Activated B cell treated with CpG ODN at 0.5 μM for 24 hours (primary cell): ENCODE measurements around the gene PPP4R1. TPM values are rescaled to one million over a fixed set of nuclear protein-coding genes. Genes with fewer than 3 reads are reported as not detected.

ENCODE experiments used
- ATAC-seq: fragments of 200-7000 bp; cut with Tn5 transposase; one replicate; pipeline ENCODE4 v1.10.0; 2021; ENCODE audit warnings: low read depth, mild to moderate bottlenecking, moderate library complexity
- CTCF ChIA-PET: fragments of 350-600 bp; sonication (Branson Sonifier 250); formaldehyde crosslinking; loops from one replicate; lab custom pipeline; 2021; ENCODE audit warnings: antibody characterized with exemption; lab: Charles Lee
- POLR2A ChIA-PET: fragments of 350-600 bp; sonication (Branson Sonifier 250); formaldehyde crosslinking; loops from one replicate; lab custom pipeline; 2021; ENCODE audit warnings: antibody characterized with exemption; lab: Charles Lee
- DNase-seq: peaks from one replicate; pipeline ENCODE4 v3.0.0; 2022
- H3K27ac Mint-ChIP-seq: one replicate; pipeline ENCODE4 v1.8.0; 2020; ENCODE audit warnings: mixed read lengths
- H3K27me3 Mint-ChIP-seq: one replicate; pipeline ENCODE4 v1.8.0; 2021; ENCODE audit warnings: mixed read lengths
- H3K36me3 Mint-ChIP-seq: one replicate; pipeline ENCODE4 v1.8.0; 2021; ENCODE audit warnings: low read depth, mixed read lengths
- H3K4me1 Mint-ChIP-seq: one replicate; pipeline ENCODE4 v1.8.0; 2021; ENCODE audit warnings: mixed read lengths
- H3K4me3 Mint-ChIP-seq: one replicate; pipeline ENCODE4 v1.8.0; 2020; ENCODE audit warnings: mild to moderate bottlenecking, mixed read lengths
- H3K9me3 Mint-ChIP-seq: one replicate; pipeline ENCODE4 v1.8.0; 2020; ENCODE audit warnings: mixed read lengths
- intact Hi-C: fragments of 100-400 bp; cut with micrococcal nuclease; formaldehyde crosslinking; loops from one replicate; pipeline ENCODE4 v1.15.1; 2024
- total RNA-seq: library from RNA; stranded (reverse); gene quantifications from 2 replicates; pipeline ENCODE4 v1.2.3, GENCODE V29; 2022
- TF ChIP-seq, protein P1 (sequence below): fragments of 200-600 bp; IDR thresholded peaks from one replicate; pipeline ENCODE4 v1.8.0; 2022; ENCODE audit warnings: antibody characterized with exemption, mild to moderate bottlenecking

Gene PPP4R1
- total RNA-seq, 1 donor from 2014 or later = 51.3 TPM

- no peaks in the 10 kb centered on the region for H3K27me3 Mint-ChIP-seq
- intact Hi-C loops = no loop called here
- no peaks in the 10 kb centered on the region for H3K9me3 Mint-ChIP-seq
- H3K27ac Mint-ChIP-seq = no peak overlapping the region
- H3K4me1 Mint-ChIP-seq = no peaks in the 10 kb centered on the region
- ATAC-seq (no peak), DNase-seq (no peak)
- POLR2A ChIA-PET = no interaction called here
- H3K4me3 Mint-ChIP-seq = no peak overlapping the region
- TF ChIP-seq, protein P1, sequence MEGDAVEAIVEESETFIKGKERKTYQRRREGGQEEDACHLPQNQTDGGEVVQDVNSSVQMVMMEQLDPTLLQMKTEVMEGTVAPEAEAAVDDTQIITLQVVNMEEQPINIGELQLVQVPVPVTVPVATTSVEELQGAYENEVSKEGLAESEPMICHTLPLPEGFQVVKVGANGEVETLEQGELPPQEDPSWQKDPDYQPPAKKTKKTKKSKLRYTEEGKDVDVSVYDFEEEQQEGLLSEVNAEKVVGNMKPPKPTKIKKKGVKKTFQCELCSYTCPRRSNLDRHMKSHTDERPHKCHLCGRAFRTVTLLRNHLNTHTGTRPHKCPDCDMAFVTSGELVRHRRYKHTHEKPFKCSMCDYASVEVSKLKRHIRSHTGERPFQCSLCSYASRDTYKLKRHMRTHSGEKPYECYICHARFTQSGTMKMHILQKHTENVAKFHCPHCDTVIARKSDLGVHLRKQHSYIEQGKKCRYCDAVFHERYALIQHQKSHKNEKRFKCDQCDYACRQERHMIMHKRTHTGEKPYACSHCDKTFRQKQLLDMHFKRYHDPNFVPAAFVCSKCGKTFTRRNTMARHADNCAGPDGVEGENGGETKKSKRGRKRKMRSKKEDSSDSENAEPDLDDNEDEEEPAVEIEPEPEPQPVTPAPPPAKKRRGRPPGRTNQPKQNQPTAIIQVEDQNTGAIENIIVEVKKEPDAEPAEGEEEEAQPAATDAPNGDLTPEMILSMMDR = no peak
- no peaks in the 10 kb centered on the region for H3K36me3 Mint-ChIP-seq
- CTCF ChIA-PET = no interaction called here
These were observed 43.8 kb upstream of the PPP4R1 start for GRCh38 chr18:9658087-9658641.

GRCh38 chr18:9655232-9655767 lies 40.9 kb upstream of the PPP4R1 start:
- Mint-ChIP-seq H3K9me3 (peaks cover 5% of the 10 kb centered on the region), H3K27me3 (peaks cover 3% of the 10 kb centered on the region), H3K27ac (no peak overlapping the region), H3K4me3 (no peak overlapping the region), H3K4me1 (no peaks in the 10 kb centered on the region), H3K36me3 (no peaks in the 10 kb centered on the region)
- intact Hi-C loops = no loop called here
- POLR2A ChIA-PET = no interaction called here
- no peak for ATAC-seq
- CTCF ChIA-PET = no interaction called here
- DNase-seq = no peak
- TF ChIP-seq, protein P1 = no peak

GRCh38 chr18:9653390-9653789 lies 39.0 kb upstream of the PPP4R1 start:
- TF ChIP-seq, protein P1 = no peak
- Mint-ChIP-seq H3K36me3 (no peaks in the 10 kb centered on the region), H3K27ac (no peak overlapping the region), H3K9me3 (peaks cover 5% of the 10 kb centered on the region), H3K27me3 (peaks cover 3% of the 10 kb centered on the region), H3K4me3 (no peak overlapping the region), H3K4me1 (no peaks in the 10 kb centered on the region)
- intact Hi-C loops = no loop called here
- ChIA-PET POLR2A (no interaction called here), CTCF (no interaction called here)
- ATAC-seq = no peak
- no peak for DNase-seq

DNA sequence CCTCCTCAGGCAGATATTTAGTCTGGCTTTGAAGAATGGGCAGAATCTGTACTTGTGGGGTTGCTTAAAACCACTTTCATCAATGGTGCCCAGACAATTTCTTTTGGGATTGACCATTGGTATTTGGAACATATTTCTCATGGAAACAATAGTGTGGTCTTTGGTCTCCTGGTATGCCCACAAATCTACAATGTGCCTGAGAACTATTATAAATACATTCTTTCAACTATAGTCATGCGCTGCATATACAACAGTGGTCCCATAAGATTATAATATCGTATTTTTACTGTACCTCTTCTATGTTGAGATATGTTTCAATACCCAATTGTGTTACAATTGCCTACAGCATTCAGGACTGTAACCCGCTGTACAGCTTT lies 34.8 kb upstream of the PPP4R1 start:
- ATAC-seq (no peak), DNase-seq (no peak)
- H3K4me3 Mint-ChIP-seq = no peak overlapping the region
- intact Hi-C loops = no loop called here
- ChIA-PET POLR2A (interaction anchor here (0.7 kb wide), 1 partner anchor 952 kb away, joined by 4 read pairs; no protein-coding TSS in a partner anchor), CTCF (no interaction called here)
- H3K27me3 Mint-ChIP-seq = peaks cover 5% of the 10 kb centered on the region
- H3K9me3 Mint-ChIP-seq = peaks cover 5% of the 10 kb centered on the region
- no peak overlapping the region for H3K27ac Mint-ChIP-seq
- H3K4me1 Mint-ChIP-seq = no peaks in the 10 kb centered on the region
- H3K36me3 Mint-ChIP-seq = no peaks in the 10 kb centered on the region
- TF ChIP-seq, protein P1 = no peak

GRCh38 chr18:9648431-9649163 lies 34.2 kb upstream of the PPP4R1 start:
- Mint-ChIP-seq H3K27me3 (peaks cover 5% of the 10 kb centered on the region), H3K27ac (no peak overlapping the region), H3K4me1 (no peaks in the 10 kb centered on the region), H3K9me3 (peaks cover 5% of the 10 kb centered on the region), H3K36me3 (no peaks in the 10 kb centered on the region), H3K4me3 (no peak overlapping the region)
- TF ChIP-seq, protein P1 = no peak
- ATAC-seq (no peak), DNase-seq (no peak)
- ChIA-PET CTCF (no interaction called here), POLR2A (no interaction called here)
- intact Hi-C loops = no loop called here
